Peyer's patch (tissue), 4 donors: Measurements from ENCODE around the gene CHID1. TPM values are rescaled to one million over a fixed set of nuclear protein-coding genes. Genes with fewer than 3 reads are reported as not detected.

ENCODE experiments used
- DNase-seq, 3 donors: peaks; one replicate each; pipeline ENCODE4 v3.0.0-alpha.2; 2017 to 2019
- H3K27ac ChIP-seq, 4 donors: fragments of 200-600 bp; sonication (generic); one replicate each; pipeline ENCODE4 v1.5.1; 2016 to 2019
- H3K27me3 ChIP-seq, 2 donors: fragments of 200-600 bp; sonication (generic); one replicate each; pipeline ENCODE4 v1.5.1; 2019
- H3K36me3 ChIP-seq, 3 donors: fragments of 200-600 bp; sonication (generic); one replicate each; pipeline ENCODE4 v1.5.1; 2016 to 2019
- H3K4me1 ChIP-seq, 4 donors: fragments of 200-600 bp; sonication (generic); one replicate each; pipeline ENCODE4 v1.5.1; 2016 to 2019
- H3K4me3 ChIP-seq, 4 donors: fragments of 200-600 bp; sonication (generic); 1 replicate in 3 of 4; 2 replicates in 1 of 4; pipeline ENCODE4 v1.5.1; 2016 to 2019; ENCODE audit warnings: mild to moderate bottlenecking in 1 of 4
- H3K9me3 ChIP-seq, 4 donors: fragments of 200-600 bp; sonication (generic); one replicate each; pipeline ENCODE4 v1.5.1; 2016 to 2019; ENCODE audit warnings: mild to moderate bottlenecking in 1 of 4
- POLR2A ChIP-seq, 2 donors: fragments of 450-650 bp; IDR thresholded peaks; one replicate each; pipeline ENCODE4 v1.5.1; 2017; ENCODE audit warnings: antibody characterized with exemption in 2 of 2, mild to moderate bottlenecking in 2 of 2, moderate library complexity in 2 of 2
- total RNA-seq, 4 donors: library from RNA; depleted of rRNA; stranded (reverse); fragments of >200 nt; gene quantifications; one replicate each; pipeline ENCODE4 v1.1.0, GENCODE V29; 2016
- TF ChIP-seq, protein P1 (sequence below), 6 experiments: fragments of 450-650 bp in 4 of 6; fragments of 200-600 bp in 2 of 6; sonication (generic) in 1 of 6; IDR thresholded peaks; one replicate each; pipeline ENCODE4 v1.5.1; 2017 to 2019; ENCODE audit warnings: antibody characterized with exemption in 6 of 6, mild to moderate bottlenecking in 3 of 6, moderate library complexity in 1 of 6

The CHID1 gene
- total RNA-seq, 4 donors from 2014 or later, result 50.6 to 72.6 (median 57.2) TPM

DNA sequence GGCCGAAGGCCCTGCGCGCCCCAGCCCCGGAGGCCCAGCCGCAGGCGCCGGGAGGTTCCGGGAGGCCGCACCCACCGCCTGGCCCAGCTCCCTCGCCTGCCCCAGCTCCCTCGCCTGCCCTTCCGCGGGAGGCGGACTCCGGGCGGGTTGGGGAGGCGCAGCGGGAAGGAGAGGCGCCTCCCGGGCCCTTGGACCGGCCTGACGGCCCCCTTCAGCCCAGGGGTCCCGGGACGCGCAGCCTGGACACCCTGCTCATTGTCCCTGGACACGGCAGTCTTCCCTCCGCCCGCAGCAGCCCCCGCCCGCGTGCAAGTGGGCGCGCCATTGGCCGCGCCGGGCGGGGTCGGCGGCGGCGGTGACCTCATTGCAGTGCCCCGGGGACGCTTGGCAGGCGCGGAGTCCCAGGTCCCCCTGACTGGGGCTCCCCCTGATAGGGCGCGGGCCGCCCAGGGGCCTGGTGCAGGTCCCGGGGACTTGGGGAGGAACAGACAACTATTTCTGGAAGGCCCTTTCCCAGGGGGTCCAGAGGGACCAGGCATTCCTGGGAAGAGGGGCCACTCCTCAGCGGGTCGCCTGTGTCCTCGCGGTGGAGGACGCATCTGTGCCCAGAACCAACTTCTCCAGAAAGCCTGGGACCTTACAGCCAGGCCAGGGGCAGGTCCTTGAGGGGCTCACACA is 77.4 kb downstream of the CHID1 start:
- TF ChIP-seq, protein P1, sequence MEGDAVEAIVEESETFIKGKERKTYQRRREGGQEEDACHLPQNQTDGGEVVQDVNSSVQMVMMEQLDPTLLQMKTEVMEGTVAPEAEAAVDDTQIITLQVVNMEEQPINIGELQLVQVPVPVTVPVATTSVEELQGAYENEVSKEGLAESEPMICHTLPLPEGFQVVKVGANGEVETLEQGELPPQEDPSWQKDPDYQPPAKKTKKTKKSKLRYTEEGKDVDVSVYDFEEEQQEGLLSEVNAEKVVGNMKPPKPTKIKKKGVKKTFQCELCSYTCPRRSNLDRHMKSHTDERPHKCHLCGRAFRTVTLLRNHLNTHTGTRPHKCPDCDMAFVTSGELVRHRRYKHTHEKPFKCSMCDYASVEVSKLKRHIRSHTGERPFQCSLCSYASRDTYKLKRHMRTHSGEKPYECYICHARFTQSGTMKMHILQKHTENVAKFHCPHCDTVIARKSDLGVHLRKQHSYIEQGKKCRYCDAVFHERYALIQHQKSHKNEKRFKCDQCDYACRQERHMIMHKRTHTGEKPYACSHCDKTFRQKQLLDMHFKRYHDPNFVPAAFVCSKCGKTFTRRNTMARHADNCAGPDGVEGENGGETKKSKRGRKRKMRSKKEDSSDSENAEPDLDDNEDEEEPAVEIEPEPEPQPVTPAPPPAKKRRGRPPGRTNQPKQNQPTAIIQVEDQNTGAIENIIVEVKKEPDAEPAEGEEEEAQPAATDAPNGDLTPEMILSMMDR (IDR thresholded peaks at IDR 0.05), result no peak
- peak; percentile 56 to 74 for TF ChIP-seq POLR2A (IDR thresholded peaks at IDR 0.05)
- H3K9me3 ChIP-seq, result no peaks in the 10 kb centered on the region
- H3K36me3 ChIP-seq, result peaks cover 0 to 20% (median 0%) of the 10 kb centered on the region in 3 donors
- H3K27ac ChIP-seq, result peak overlapping the region; percentile 74 to 99 (median 93)
- peaks cover 0 to 16% of the 10 kb centered on the region in 2 donors for H3K27me3 ChIP-seq
- peak overlapping the region; percentile 54 to 90 (median 64) for H3K4me3 ChIP-seq
- peaks cover 13 to 75% (median 31%) of the 10 kb centered on the region in 4 donors for H3K4me1 ChIP-seq
- DNase-seq, result peak in 1 of 3 donors; percentile 87

DNA sequence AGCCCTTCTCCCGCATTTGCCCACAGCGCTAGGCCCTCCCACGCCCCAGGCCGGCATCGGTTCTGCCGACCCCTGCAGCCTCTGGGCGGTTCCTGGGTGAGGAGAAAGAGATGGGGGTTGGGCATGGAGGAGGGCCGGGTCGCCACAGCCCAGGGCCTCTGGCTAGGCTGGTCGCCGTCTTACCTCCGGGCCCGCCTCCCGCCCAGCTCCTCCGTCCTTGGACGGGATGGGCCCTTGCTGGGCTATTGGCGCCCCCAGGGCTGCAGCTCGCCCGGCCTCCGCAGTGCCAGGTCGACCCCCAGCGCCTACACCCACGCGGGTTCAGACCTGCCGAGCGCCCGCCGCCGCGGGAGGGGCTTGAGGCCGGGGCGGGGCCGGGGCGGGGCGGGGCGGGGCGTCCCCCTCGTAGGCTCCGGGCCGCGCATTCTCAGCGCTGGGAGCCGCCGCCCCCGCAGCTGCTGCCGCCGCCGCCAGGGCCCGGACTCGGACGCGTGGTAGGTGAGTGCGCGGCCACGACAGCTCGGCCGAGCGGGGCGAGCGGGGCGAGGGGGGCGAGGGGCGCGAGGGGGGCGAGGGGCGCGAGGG is 78.0 kb downstream of the CHID1 start, which contains the start of gene CD151:
TSS of gene CD151 (plus strand) at position 424 of the 585 bp plus-strand sequence. CDS start 3,118 bp downstream, outside the sequence.
- peak in 2 of 3 donors; percentile 49 to 82 for DNase-seq
- Histone ChIP-seq H3K9me3 (no peaks in the 10 kb centered on the region), H3K27ac (peak within 1 kb of the TSS; percentile 74 to 99 (median 93)), H3K4me1 (peaks cover 16 to 75% (median 36%) of the 10 kb centered on the region in 4 donors), H3K27me3 (peaks cover 0 to 16% of the 10 kb centered on the region in 2 donors), H3K4me3 (peak within 1 kb of the TSS; percentile 54 to 90 (median 64)), H3K36me3 (peaks cover 0 to 14% (median 0%) of the 10 kb centered on the region in 3 donors)
- TF ChIP-seq, protein P1 (IDR thresholded peaks at IDR 0.05), result peak in 1 of 6 experiments; percentile 16
- no peak for TF ChIP-seq POLR2A (IDR thresholded peaks at IDR 0.05)

DNA sequence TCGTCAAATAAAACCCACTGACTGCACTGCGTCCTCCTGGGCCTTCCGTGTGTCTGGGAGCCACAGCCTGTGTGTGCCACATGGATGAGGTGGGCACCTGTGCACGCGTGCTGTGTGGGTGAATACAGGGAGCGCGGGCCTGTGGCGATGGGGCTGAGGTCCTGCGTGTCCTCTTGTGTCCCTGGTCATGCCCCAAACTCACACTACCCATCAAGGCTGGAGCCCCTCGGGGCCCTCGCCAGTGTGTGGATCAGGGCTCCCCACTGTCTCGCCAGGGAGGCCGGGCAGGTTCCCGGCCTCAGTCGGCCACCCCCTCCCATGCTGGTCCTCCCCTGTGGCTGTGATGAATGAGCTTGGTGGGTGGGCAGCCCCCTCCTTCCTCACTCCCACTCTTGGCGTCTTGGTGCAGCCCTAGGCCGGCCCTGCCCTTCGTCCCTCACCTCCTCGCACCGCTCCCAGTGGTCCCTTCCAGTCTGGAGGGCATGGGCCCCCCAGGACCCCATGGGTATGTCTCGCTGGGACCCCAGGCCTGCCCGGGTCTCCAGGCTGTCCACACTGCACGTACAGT is 78.6 kb downstream of the CHID1 start:
- no peak for DNase-seq
- TF ChIP-seq, protein P1 (IDR thresholded peaks at IDR 0.05), result no peak
- TF ChIP-seq POLR2A (IDR thresholded peaks at IDR 0.05), result no peak
- Histone ChIP-seq H3K27ac (peak overlapping the region in 3 of 4 donors; percentile 74 to 94 (median 92)), H3K27me3 (peaks cover 0 to 20% of the 10 kb centered on the region in 2 donors), H3K4me1 (peaks cover 16 to 75% (median 38%) of the 10 kb centered on the region in 4 donors), H3K36me3 (peaks cover 0 to 8% (median 0%) of the 10 kb centered on the region in 3 donors), H3K9me3 (no peaks in the 10 kb centered on the region), H3K4me3 (peak overlapping the region; percentile 54 to 90 (median 64))

DNA sequence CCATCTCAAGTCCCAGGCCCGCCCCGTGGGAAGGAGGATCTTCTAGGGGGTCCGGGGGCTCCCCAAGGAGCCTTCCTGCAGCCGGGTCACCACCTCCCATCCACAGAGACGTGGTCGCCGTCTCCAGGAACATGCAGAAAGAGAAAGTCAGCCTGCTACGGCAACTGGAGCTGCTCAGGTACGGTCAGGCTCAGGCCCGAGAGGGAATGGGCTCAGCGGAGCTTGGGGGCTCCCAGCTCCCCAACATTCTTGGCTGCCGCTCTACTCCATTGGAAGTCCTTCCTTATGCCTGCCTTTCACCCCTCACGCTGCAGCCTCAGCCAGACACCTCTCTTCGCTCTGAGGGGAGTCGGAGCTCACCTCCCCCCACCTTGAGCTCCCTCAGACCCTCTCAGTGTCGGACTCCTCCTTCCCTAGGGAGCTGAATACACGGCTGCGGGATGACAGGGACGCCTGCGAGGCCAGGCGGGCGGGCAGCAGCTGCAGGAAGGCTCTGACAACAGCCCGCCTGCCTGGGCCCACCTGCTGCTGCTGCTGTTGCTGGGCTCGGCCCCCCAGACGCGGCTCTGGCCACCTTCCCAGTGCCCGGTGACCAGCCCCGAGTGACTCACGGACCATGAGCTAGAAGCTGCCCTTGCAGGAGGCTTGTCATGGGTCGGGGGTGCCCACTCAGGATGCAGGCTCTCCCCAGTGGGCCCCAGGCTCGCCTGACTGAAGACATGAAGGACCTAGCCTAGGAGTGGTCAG is 79.3 kb downstream of the CHID1 start:
- Histone ChIP-seq H3K27ac (peak overlapping the region in 1 of 4 donors; percentile 85), H3K4me1 (peaks cover 17 to 82% (median 40%) of the 10 kb centered on the region in 4 donors), H3K4me3 (peak overlapping the region in 2 of 4 donors; percentile 39 to 49), H3K36me3 (peaks cover 0 to under 1% (median 0%) of the 10 kb centered on the region in 3 donors), H3K9me3 (no peaks in the 10 kb centered on the region), H3K27me3 (peaks cover 0 to 20% of the 10 kb centered on the region in 2 donors)
- no peak for DNase-seq
- TF ChIP-seq, protein P1 (IDR thresholded peaks at IDR 0.05), result no peak
- no peak for TF ChIP-seq POLR2A (IDR thresholded peaks at IDR 0.05)
